ENCODE measurements around the gene MEF2C.

Gene MEF2C

GRCh38 chr5:88826646-88827585 lies 56.1 kb downstream of the MEF2C start:
- DNase-seq (ENCODE audit: low read depth), result no peak

GRCh38 chr5:88825584-88826315 lies 57.2 kb downstream of the MEF2C start:
- no peak for DNase-seq (ENCODE audit: low read depth)

GRCh38 chr5:88824892-88825583 lies 57.9 kb downstream of the MEF2C start:
- no peak for DNase-seq (ENCODE audit: low read depth)

GRCh38 chr5:88824141-88824540 lies 58.8 kb downstream of the MEF2C start:
- no peak for DNase-seq (ENCODE audit: low read depth)

- DNase-seq (ENCODE audit: low read depth), result no peak
Observed at GRCh38 chr5:88823201-88823600, 59.8 kb downstream of the MEF2C start.

GRCh38 chr5:88821161-88821560 lies 61.8 kb downstream of the MEF2C start:
- no peak for DNase-seq (ENCODE audit: low read depth)

- DNase-seq (ENCODE audit: low read depth), result no peak
Observed at GRCh38 chr5:88820581-88820980, 62.4 kb downstream of the MEF2C start.

GRCh38 chr5:88819301-88819999 lies 63.5 kb downstream of the MEF2C start:
- no peak for DNase-seq (ENCODE audit: low read depth)

GRCh38 chr5:88818296-88818695 lies 64.7 kb downstream of the MEF2C start:
- DNase-seq (ENCODE audit: low read depth), result no peak

- no peak for DNase-seq (ENCODE audit: low read depth)
Observed at GRCh38 chr5:88816195-88816594, 66.8 kb downstream of the MEF2C start.

- DNase-seq (ENCODE audit: low read depth), result no peak
Observed at GRCh38 chr5:88815050-88815789, 67.8 kb downstream of the MEF2C start.

GRCh38 chr5:88813805-88814575 lies 69.0 kb downstream of the MEF2C start:
- DNase-seq (ENCODE audit: low read depth), result no peak

GRCh38 chr5:88813244-88813643 lies 69.7 kb downstream of the MEF2C start:
- no peak for DNase-seq (ENCODE audit: low read depth)

- DNase-seq (ENCODE audit: low read depth), result no peak
Observed at GRCh38 chr5:88808153-88808552, 74.8 kb downstream of the MEF2C start.

GRCh38 chr5:88807327-88807726 lies 75.7 kb downstream of the MEF2C start:
- no peak for DNase-seq (ENCODE audit: low read depth)

- DNase-seq (ENCODE audit: low read depth), result no peak
Observed at GRCh38 chr5:88806338-88806737, 76.6 kb downstream of the MEF2C start.

- DNase-seq (ENCODE audit: low read depth), result no peak
Observed at GRCh38 chr5:88805151-88805784, 77.7 kb downstream of the MEF2C start.

GRCh38 chr5:88804444-88804843 lies 78.5 kb downstream of the MEF2C start:
- DNase-seq (ENCODE audit: low read depth), result no peak

GRCh38 chr5:88803309-88803708 lies 79.7 kb downstream of the MEF2C start:
- no peak for DNase-seq (ENCODE audit: low read depth)

GRCh38 chr5:88799938-88800535 lies 82.9 kb downstream of the MEF2C start:
- DNase-seq (ENCODE audit: low read depth), result no peak

Data from activated T-helper 1 cell treated with Interleukin-2 at 50 U/mL for 16 hours (primary cell).